ENCODE data around the gene LHX1. TPM values are rescaled to one million over a fixed set of nuclear protein-coding genes. Genes with fewer than 3 reads are reported as not detected.

LHX1 gene
- total RNA-seq, 2 experiments from 2014 or later = not detected

DNA sequence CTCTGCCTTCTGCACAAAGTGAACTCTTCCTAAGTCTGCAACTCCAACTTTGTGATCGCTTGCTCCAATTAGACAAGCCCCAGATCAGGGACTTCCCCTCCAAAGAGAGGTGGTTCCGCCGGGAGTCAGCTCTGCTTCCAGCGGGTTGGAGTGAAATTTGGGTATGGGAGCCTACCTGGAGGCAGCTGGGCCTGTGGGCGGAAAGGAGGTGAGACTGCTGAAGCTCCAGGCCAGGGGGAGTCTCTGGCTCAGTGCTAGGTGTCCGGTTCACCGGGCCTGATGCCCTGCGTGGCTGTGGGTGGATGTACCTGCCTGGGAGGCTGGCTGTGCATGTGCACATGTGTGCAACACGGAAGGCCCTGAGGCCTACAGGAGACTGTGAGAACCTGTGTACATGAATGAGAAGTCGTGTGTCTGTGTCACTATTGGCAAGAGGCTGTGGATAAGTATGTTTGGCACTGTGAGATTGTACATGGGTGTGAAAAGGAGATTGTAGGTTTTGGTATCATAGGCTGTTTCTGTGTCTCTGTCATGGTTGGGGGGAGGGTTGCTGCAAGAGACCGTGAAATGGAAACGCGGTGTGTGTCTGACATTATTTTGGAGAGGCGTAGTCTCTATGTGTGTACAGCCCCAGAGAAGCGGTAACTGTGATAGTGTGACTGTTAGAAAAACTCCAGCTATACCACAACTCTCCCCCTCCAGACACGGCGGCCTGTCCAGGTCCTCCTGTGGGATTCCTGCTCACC lies 4.2 kb downstream of the LHX1 start:
- intact Hi-C loops (cut with DNase I, micrococcal nuclease) = no loop called here
- H3K36me3 ChIP-seq (ENCODE audit: insufficient read depth, low read length) = no peaks in the 10 kb centered on the region

GRCh38 chr17:36942019-36942599 lies 4.8 kb downstream of the LHX1 start:
- Histone ChIP-seq H3K9me3 (ENCODE audit: control insufficient read depth in 1 of 2, insufficient read depth in 1 of 2, low read length in 2 of 2) (peaks cover 0 to 65% of the 10 kb centered on the region in 2 experiments), H3K27me3 (ENCODE audit: control insufficient read depth in 1 of 2, insufficient read depth in 2 of 2, low read length in 2 of 2) (peaks cover 90 to 99% of the 10 kb centered on the region in 2 experiments), H3K4me1 (ENCODE audit: insufficient read depth, low read length) (peaks cover 68% of the 10 kb centered on the region), H3K4me3 (ENCODE audit: low read length) (no peak overlapping the region), H3K36me3 (ENCODE audit: insufficient read depth, low read length) (no peaks in the 10 kb centered on the region), H3K27ac (ENCODE audit: low read depth in 1 of 2, low read length in 2 of 2) (no peak overlapping the region)
- no peak overlapping the region for H3K27ac Mint-ChIP-seq
- H3K9me3 Mint-ChIP-seq = peaks cover 2% of the 10 kb centered on the region
- CTCF ChIA-PET = no interaction called here
- no peak for TF ChIP-seq CTCF (IDR thresholded peaks at IDR 0.05)
- no peaks in the 10 kb centered on the region for H3K36me3 Mint-ChIP-seq (ENCODE audit: low read depth)
- intact Hi-C loops (cut with DNase I, micrococcal nuclease) = no loop called here
- POLR2A ChIA-PET = interaction anchor here (1.3 kb wide), 1 partner anchor 341 kb away, joined by 3 read pairs; the partner anchor contains the start of gene MRM1
- DNase-seq (peak in 2 of 14 experiments; percentile 5 to 34), ATAC-seq (ENCODE audit: poor library complexity) (no peak)
- H3K4me1 Mint-ChIP-seq (ENCODE audit: low read depth) = peaks cover 51% of the 10 kb centered on the region
- peaks cover 88% of the 10 kb centered on the region for H3K27me3 Mint-ChIP-seq
- H3K4me3 Mint-ChIP-seq = peak overlapping the region; percentile 26

More for the DNA sequence above, 4.2 kb downstream of the LHX1 start:
- H3K36me3 Mint-ChIP-seq (ENCODE audit: low read depth) = no peaks in the 10 kb centered on the region
- H3K27ac ChIP-seq (ENCODE audit: low read depth in 1 of 2, low read length in 2 of 2) = no peak overlapping the region
- ATAC-seq (ENCODE audit: poor library complexity) (no peak), DNase-seq (peak in 1 of 14 experiments; percentile 20)
- ChIA-PET POLR2A (interaction anchor here (1.2 to 1.3 kb wide), 2 partner anchors 10 to 340 kb away, joined by 3 read pairs; partner anchors contain the start of gene MRM1), CTCF (no interaction called here)
- TF ChIP-seq CTCF (IDR thresholded peaks at IDR 0.05) = no peak
- peaks cover 48% of the 10 kb centered on the region for H3K4me1 Mint-ChIP-seq (ENCODE audit: low read depth)
- H3K9me3 Mint-ChIP-seq = peaks cover 2% of the 10 kb centered on the region
- peaks cover 0 to 66% of the 10 kb centered on the region in 2 experiments for H3K9me3 ChIP-seq (ENCODE audit: control insufficient read depth in 1 of 2, insufficient read depth in 1 of 2, low read length in 2 of 2)
- H3K27me3 Mint-ChIP-seq = peaks cover 88% of the 10 kb centered on the region
- peak overlapping the region; percentile 26 for H3K4me3 Mint-ChIP-seq
- peaks cover 75% of the 10 kb centered on the region for H3K4me1 ChIP-seq (ENCODE audit: insufficient read depth, low read length)
- H3K27ac Mint-ChIP-seq = no peak overlapping the region
- peaks cover 89 to 99% of the 10 kb centered on the region in 2 experiments for H3K27me3 ChIP-seq (ENCODE audit: control insufficient read depth in 1 of 2, insufficient read depth in 2 of 2, low read length in 2 of 2)
- no peak overlapping the region for H3K4me3 ChIP-seq (ENCODE audit: low read length)

- Histone ChIP-seq H3K9me3 (ENCODE audit: control insufficient read depth in 1 of 2, insufficient read depth in 1 of 2, low read length in 2 of 2) (peaks cover 0 to 62% of the 10 kb centered on the region in 2 experiments), H3K27ac (ENCODE audit: low read depth in 1 of 2, low read length in 2 of 2) (no peak overlapping the region), H3K4me3 (ENCODE audit: low read length) (no peak overlapping the region), H3K36me3 (ENCODE audit: insufficient read depth, low read length) (no peaks in the 10 kb centered on the region), H3K27me3 (ENCODE audit: control insufficient read depth in 1 of 2, insufficient read depth in 2 of 2, low read length in 2 of 2) (peaks cover 89 to 95% of the 10 kb centered on the region in 2 experiments), H3K4me1 (ENCODE audit: insufficient read depth, low read length) (peaks cover 66% of the 10 kb centered on the region)
- POLR2A ChIA-PET = interaction anchor here (1.3 kb wide), 1 partner anchor 341 kb away, joined by 3 read pairs; the partner anchor contains the start of gene MRM1
- no peak overlapping the region for H3K27ac Mint-ChIP-seq
- intact Hi-C loops (cut with DNase I, micrococcal nuclease) = no loop called here
- no peak overlapping the region for H3K4me3 Mint-ChIP-seq
- H3K27me3 Mint-ChIP-seq = peaks cover 88% of the 10 kb centered on the region
- CTCF ChIA-PET = no interaction called here
- ATAC-seq (ENCODE audit: poor library complexity) (no peak), DNase-seq (peak in 4 of 14 experiments; percentile 16 to 58 (median 48))
- no peaks in the 10 kb centered on the region for H3K36me3 Mint-ChIP-seq (ENCODE audit: low read depth)
- no peak for TF ChIP-seq CTCF (IDR thresholded peaks at IDR 0.05)
- H3K9me3 Mint-ChIP-seq = peaks cover 2% of the 10 kb centered on the region
- H3K4me1 Mint-ChIP-seq (ENCODE audit: low read depth) = peaks cover 51% of the 10 kb centered on the region
These were observed 5.4 kb downstream of the LHX1 start for GRCh38 chr17:36942631-36943125.

All from CD4-positive, alpha-beta T cell (primary cell).